T-cell (primary cell): ENCODE data around the gene RGS19. TPM values are rescaled to one million over a fixed set of nuclear protein-coding genes. Genes with fewer than 3 reads are reported as not detected.

Experiments
- ATAC-seq, 4 experiments: fragments of 200-7000 bp in 3 of 4; fragments of 150-1000 bp in 1 of 4; cut with Tn5 transposase; replicated peaks in 1 of 4; 1 replicate in 3 of 4; 2 replicates in 1 of 4; pipeline ENCODE4 v1.10.0; 2021; ENCODE audit warnings: moderate library complexity in 3 of 4, mild to moderate bottlenecking in 2 of 4, moderate number of reproducible peaks in 1 of 4
- CTCF ChIA-PET, 2 donors: fragments of 300-600 bp; sonication (Branson Sonifier 250); formaldehyde crosslinking; loops; one replicate each; lab custom pipeline; 2022; ENCODE audit warnings: antibody characterized with exemption in 2 of 2; lab: Charles Lee
- POLR2A ChIA-PET, 2 donors: fragments of 300-600 bp; sonication (Branson Sonifier 250); formaldehyde crosslinking; loops; one replicate each; lab custom pipeline; 2022; ENCODE audit warnings: antibody characterized with exemption in 2 of 2; lab: Charles Lee
- DNase-seq, 35 experiments: peaks; one replicate each; pipeline versions ENCODE4 v3.0.0 to v3.0.0-alpha.2; 2013 to 2023
- H3K27ac ChIP-seq: one replicate; pipeline ENCODE4 v1.5.1; 2013; ENCODE audit warnings: low read length
- H3K27me3 ChIP-seq, 2 experiments: replicated peaks in 1 of 2; 1 replicate in 1 of 2; 2 replicates in 1 of 2; pipeline versions ENCODE4 v1.6.1 to v1.7.0; 2013; ENCODE audit warnings: low read length in 1 of 2, mixed read lengths in 1 of 2; ENCODE audit not compliant: control insufficient read depth in 2 of 2, insufficient read depth in 2 of 2; ENCODE audit errors: extremely low read depth in 1 of 2
- H3K36me3 ChIP-seq, 2 donors: 1 replicate in 1 of 2; 2 replicates in 1 of 2; pipeline versions ENCODE4 v1.6.1 to v1.7.0; 2013; ENCODE audit warnings: low read length in 1 of 2; ENCODE audit not compliant: control insufficient read depth in 2 of 2, insufficient read depth in 1 of 2; ENCODE audit errors: extremely low read depth in 1 of 2
- H3K4me1 ChIP-seq, 2 experiments: 1 replicate in 1 of 2; 2 replicates in 1 of 2; pipeline versions ENCODE4 v1.6.1 to v1.7.0; 2013; ENCODE audit warnings: low read length in 2 of 2, mixed read lengths in 1 of 2; ENCODE audit not compliant: insufficient read depth in 2 of 2, control insufficient read depth in 1 of 2; ENCODE audit errors: extremely low read depth in 1 of 2
- H3K4me3 ChIP-seq, 2 donors: 1 replicate in 1 of 2; 2 replicates in 1 of 2; pipeline versions ENCODE4 v1.5.1 to v1.7.0; 2013; ENCODE audit warnings: mild to moderate bottlenecking in 2 of 2, low read length in 1 of 2, moderate library complexity in 1 of 2; ENCODE audit not compliant: control insufficient read depth in 1 of 2; ENCODE audit errors: extremely low read depth in 1 of 2
- H3K9me3 ChIP-seq: 2 replicates; pipeline ENCODE4 v1.7.0; 2013
- H3K27ac Mint-ChIP-seq, 2 donors: one replicate each; pipeline ENCODE4 v1.8.0; 2020 to 2021; ENCODE audit warnings: mild to moderate bottlenecking in 2 of 2, mixed read lengths in 2 of 2
- H3K27me3 Mint-ChIP-seq, 2 donors: one replicate each; pipeline ENCODE4 v1.8.0; 2021 to 2022; ENCODE audit warnings: mixed read lengths in 2 of 2
- H3K36me3 Mint-ChIP-seq: one replicate; pipeline ENCODE4 v1.8.0; 2021; ENCODE audit warnings: mixed read lengths
- H3K4me1 Mint-ChIP-seq, 3 donors: one replicate each; pipeline ENCODE4 v1.8.0; 2020 to 2022; ENCODE audit warnings: mixed read lengths in 3 of 3, mild to moderate bottlenecking in 1 of 3
- H3K4me3 Mint-ChIP-seq, 3 donors: one replicate each; pipeline ENCODE4 v1.8.0; 2020 to 2022; ENCODE audit warnings: mild to moderate bottlenecking in 3 of 3, mixed read lengths in 3 of 3, moderate library complexity in 3 of 3
- H3K9me3 Mint-ChIP-seq, 3 donors: one replicate each; pipeline ENCODE4 v1.8.0; 2020 to 2022; ENCODE audit warnings: mixed read lengths in 3 of 3
- WGBS: methylation state at CpG from one replicate; pipeline ENCODE4 v1.1.5; 2013; ENCODE audit warnings: missing lambda C conversion rate; ENCODE audit not compliant: insufficient coverage; 5-methylcytosine and 5-hydroxymethylcytosine counted together
- total RNA-seq, 35 experiments: library from RNA in 6 of 35; stranded (reverse) in 6 of 35; fragments of 120-200 nt in 1 of 35; gene quantifications; one replicate each; pipeline versions ENCODE4 v1.2.1 to v1.2.4 and lab custom pipeline; 2013 to 2026

The RGS19 gene
- total RNA-seq, 5 donors from 2014 or later (not counting 1 experiment from before 2014, with no cell fraction given) = 39.2 to 61.7 (median 57.3) TPM

DNA sequence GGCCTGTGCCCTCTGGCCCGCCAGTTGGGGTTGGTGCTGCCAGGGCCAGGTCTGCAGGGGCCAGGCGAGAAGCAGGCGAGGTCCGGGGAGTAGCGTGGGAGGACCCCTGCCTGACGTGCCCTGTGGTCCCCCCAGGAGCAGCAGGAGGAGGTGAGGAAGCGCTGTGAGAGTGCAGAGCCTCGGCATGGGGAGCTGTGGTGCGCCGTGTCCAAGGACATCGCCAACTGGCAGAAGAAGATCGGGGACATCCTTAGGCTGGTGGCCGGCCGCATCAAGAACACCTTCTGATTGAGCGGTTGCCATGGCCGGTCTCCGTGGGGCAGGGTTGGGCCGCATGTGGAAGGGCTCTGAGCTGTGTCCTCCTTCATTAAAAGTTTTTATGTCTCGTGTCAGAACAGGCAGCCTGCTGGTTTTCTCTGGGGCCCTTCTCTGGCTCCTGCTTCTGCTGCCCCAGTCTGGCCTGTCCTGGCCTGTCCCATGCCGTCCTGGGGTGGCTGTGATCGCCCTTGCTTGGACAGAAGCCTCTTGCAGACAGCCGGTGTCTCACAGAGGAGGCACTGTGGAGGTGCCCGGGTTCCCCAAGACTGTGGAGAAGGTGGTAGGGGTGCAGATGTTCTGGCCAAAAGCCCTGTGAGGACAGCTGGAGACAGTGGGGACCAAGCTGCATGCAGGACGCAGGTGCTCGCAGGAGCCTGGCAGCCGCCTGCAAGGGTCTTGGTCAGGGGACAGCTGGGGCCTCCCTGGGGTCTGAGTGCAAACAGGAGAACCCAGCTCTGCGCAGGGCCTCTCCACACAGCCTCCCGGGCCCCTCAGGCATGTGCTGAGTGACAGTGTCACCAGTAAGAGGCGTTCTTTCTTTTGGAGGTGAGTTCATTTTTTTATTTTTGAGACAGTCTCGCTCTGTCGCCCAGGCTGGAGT, 46.4 kb downstream of the RGS19 start:
- Mint-ChIP-seq H3K4me3 (no peak overlapping the region), H3K9me3 (no peaks in the 10 kb centered on the region), H3K27me3 (no peaks in the 10 kb centered on the region), H3K27ac (peak overlapping the region in 1 of 2 donors; percentile 98), H3K4me1 (peaks cover 34 to 48% (median 38%) of the 10 kb centered on the region in 3 donors), H3K36me3 (peaks cover 29% of the 10 kb centered on the region)
- 97% methylated on average over 28 of the region's 31 CpGs for WGBS
- CTCF ChIA-PET = no interaction called here
- H3K4me3 ChIP-seq = no peak overlapping the region
- H3K36me3 ChIP-seq = peaks cover 41 to 50% of the 10 kb centered on the region in 2 donors
- ATAC-seq = no peak
- H3K27me3 ChIP-seq = peaks cover 0 to 7% of the 10 kb centered on the region in 2 experiments
- no peak for DNase-seq
- no peak overlapping the region for H3K27ac ChIP-seq
- POLR2A ChIA-PET = no interaction called here
- no peaks in the 10 kb centered on the region for H3K9me3 ChIP-seq
- peaks cover 0 to 44% of the 10 kb centered on the region in 2 experiments for H3K4me1 ChIP-seq

- no peaks in the 10 kb centered on the region for H3K9me3 ChIP-seq
- Mint-ChIP-seq H3K4me3 (no peak overlapping the region), H3K9me3 (no peaks in the 10 kb centered on the region), H3K36me3 (peaks cover 40% of the 10 kb centered on the region), H3K27ac (no peak overlapping the region), H3K4me1 (peaks cover 24 to 37% (median 27%) of the 10 kb centered on the region in 3 donors), H3K27me3 (no peaks in the 10 kb centered on the region)
- POLR2A ChIA-PET = no interaction called here
- no peak overlapping the region for H3K27ac ChIP-seq
- no peak overlapping the region for H3K4me3 ChIP-seq
- peaks cover 0 to 33% of the 10 kb centered on the region in 2 experiments for H3K4me1 ChIP-seq
- DNase-seq (no peak), ATAC-seq (no peak)
- WGBS = 94% methylated on average over 14 of the region's 19 CpGs
- CTCF ChIA-PET = interaction anchor here in 1 of 2 donors (0.6 kb wide), 1 partner anchor 43 kb away, joined by 3 read pairs; no protein-coding TSS in a partner anchor
- H3K36me3 ChIP-seq = peaks cover 52 to 61% of the 10 kb centered on the region in 2 donors
- no peaks in the 10 kb centered on the region for H3K27me3 ChIP-seq
These were observed 47.5 kb downstream of the RGS19 start for GRCh38 chr20:64031822-64032314.

GRCh38 chr20:64030371-64031134, 48.8 kb downstream of the RGS19 start:
- no peak for ATAC-seq
- ChIA-PET POLR2A (no interaction called here), CTCF (interaction anchor here in 1 of 2 donors (0.6 kb wide), 1 partner anchor 19 kb away, joined by 3 read pairs; no protein-coding TSS in a partner anchor)
- Mint-ChIP-seq H3K36me3 (peaks cover 47% of the 10 kb centered on the region), H3K27me3 (no peaks in the 10 kb centered on the region), H3K4me3 (no peak overlapping the region), H3K27ac (peak overlapping the region in 1 of 2 donors; percentile 46), H3K9me3 (no peaks in the 10 kb centered on the region), H3K4me1 (peaks cover 17 to 24% (median 23%) of the 10 kb centered on the region in 3 donors)
- Histone ChIP-seq H3K9me3 (no peaks in the 10 kb centered on the region), H3K27me3 (no peaks in the 10 kb centered on the region), H3K4me3 (no peak overlapping the region), H3K36me3 (peaks cover 62 to 73% of the 10 kb centered on the region in 2 donors), H3K27ac (no peak overlapping the region), H3K4me1 (peaks cover 0 to 20% of the 10 kb centered on the region in 2 experiments)
- DNase-seq = no peak
- WGBS = 98% methylated on average over 19 of the region's 20 CpGs

DNA sequence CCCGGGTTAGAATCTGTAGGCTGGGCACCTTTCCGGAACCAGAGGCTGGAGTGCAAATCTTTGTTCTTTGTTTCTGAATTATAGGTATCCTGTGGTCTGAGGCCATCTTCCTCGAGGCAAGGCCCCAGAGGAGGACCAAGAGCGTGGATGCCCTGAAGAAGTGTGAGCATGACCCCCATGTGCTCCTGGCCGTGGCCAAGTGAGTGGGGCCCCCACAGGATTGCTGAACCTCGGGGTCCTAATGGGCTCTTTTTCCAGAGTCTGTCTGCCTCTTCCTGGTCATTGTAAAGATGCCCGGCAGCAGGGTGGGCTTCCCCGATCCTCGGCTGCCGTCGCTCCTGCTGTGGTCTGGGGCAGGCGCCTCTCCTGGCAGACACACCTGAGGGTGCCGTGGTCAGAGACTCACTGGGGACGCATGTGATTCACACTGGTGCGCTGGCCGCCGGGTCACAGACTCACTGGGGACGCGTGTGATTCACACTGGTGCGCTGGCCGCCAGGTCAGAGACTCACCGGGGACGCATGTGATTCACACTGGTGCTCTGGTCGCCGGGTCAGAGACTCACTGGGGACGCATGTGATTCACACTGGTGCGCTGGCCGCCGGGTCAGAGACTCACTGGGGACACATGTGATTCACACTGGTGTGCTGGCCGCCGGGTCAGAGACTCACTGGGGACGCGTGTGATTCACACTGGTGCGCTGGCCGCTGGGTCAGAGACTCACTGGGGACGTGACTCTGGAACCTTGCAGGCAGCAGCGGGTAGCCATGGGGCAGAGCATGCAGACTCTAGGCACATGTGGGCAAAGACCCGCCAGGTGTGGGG, 49.8 kb downstream of the RGS19 start:
- Mint-ChIP-seq H3K4me3 (no peak overlapping the region), H3K4me1 (peaks cover 8 to 16% (median 13%) of the 10 kb centered on the region in 3 donors), H3K9me3 (no peaks in the 10 kb centered on the region), H3K27me3 (no peaks in the 10 kb centered on the region), H3K36me3 (peaks cover 49% of the 10 kb centered on the region), H3K27ac (no peak overlapping the region)
- no peak overlapping the region for H3K27ac ChIP-seq
- H3K9me3 ChIP-seq = no peaks in the 10 kb centered on the region
- ChIA-PET CTCF (no interaction called here), POLR2A (no interaction called here)
- 97% methylated on average over 36 of the region's 38 CpGs for WGBS
- H3K4me1 ChIP-seq = peaks cover 0 to 10% of the 10 kb centered on the region in 2 experiments
- ATAC-seq (no peak), DNase-seq (no peak)
- peaks cover 60 to 84% of the 10 kb centered on the region in 2 donors for H3K36me3 ChIP-seq
- no peaks in the 10 kb centered on the region for H3K27me3 ChIP-seq
- H3K4me3 ChIP-seq = no peak overlapping the region

DNA sequence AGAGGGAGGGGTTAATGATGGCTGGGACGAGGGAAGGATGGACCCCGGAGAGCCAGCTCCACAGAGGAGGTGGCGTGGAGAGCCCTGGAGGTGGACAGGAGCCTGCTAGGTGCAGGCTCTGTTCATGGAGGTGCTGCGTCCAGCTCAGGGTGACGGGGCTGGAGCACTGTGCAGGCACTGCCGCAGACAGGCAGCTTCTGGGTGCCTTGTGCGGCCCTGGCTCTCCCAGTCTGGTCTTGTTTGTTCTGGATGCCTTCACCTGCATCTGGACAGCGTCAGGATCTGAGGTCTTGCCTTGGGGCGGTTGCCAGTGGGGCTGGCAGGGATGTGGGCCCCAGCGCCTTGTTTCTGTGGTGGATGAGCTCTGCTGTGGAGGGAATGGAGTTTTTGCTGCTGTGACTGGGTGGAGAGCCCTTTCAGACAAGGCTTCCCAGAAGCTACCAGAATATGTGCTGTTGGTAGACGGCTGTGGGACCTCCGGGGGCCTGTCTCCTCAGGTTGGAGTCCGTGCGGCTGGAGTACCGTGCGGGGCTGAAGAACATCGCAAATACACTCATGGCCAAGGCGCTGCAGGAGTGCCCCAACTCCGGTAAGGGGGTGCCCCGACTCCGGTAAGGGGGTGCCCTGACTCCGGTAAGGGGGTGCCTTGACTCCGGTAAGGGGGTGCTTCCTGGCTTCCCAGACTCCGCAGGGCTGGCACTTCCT, 51.2 kb downstream of the RGS19 start:
- Histone ChIP-seq H3K4me1 (no peaks in the 10 kb centered on the region), H3K27me3 (no peaks in the 10 kb centered on the region), H3K9me3 (no peaks in the 10 kb centered on the region), H3K4me3 (no peak overlapping the region), H3K27ac (no peak overlapping the region), H3K36me3 (peaks cover 65 to 95% of the 10 kb centered on the region in 2 donors)
- ChIA-PET CTCF (no interaction called here), POLR2A (interaction anchor here in 1 of 2 donors (0.5 kb wide), 1 partner anchor 1299 kb away, joined by 8 read pairs; no protein-coding TSS in a partner anchor)
- ATAC-seq (no peak), DNase-seq (no peak)
- Mint-ChIP-seq H3K27ac (no peak overlapping the region), H3K36me3 (peaks cover 56% of the 10 kb centered on the region), H3K4me3 (no peak overlapping the region), H3K4me1 (peaks cover 0 to 9% (median 0%) of the 10 kb centered on the region in 3 donors), H3K27me3 (no peaks in the 10 kb centered on the region), H3K9me3 (no peaks in the 10 kb centered on the region)
- 96% methylated on average over 22 of the region's 24 CpGs for WGBS
